Measurements from ENCODE around the gene FLNB.
A peak's percentile ranks its signal among the peaks of the same experiment; 100 is the strongest.

Gene FLNB

DNA sequence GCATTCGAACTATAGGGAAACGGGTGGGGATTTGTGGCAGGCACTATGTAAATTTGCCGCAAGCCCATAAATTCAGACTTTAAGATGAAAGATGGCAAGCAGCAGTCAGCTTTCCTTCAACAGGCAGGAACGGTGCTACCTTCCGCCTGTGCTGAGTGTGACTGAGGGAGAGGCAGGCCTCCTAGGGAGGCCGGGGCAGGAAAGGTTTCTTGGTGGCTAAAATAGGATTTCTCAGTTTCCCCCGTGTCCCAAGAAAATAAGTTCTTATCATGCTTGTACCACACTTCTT, 12.5 kb downstream of the FLNB start:
- H3K27me3 Mint-ChIP-seq (ENCODE audit: low read depth): no peaks in the 10 kb centered on the region
- H3K27ac Mint-ChIP-seq: peak overlapping the region; percentile 88 to 93 (median 89)
- H3K36me3 Mint-ChIP-seq (ENCODE audit: low read depth): no peaks in the 10 kb centered on the region
- H3K4me1 Mint-ChIP-seq: peaks cover 52% of the 10 kb centered on the region
- H3K4me3 Mint-ChIP-seq: no peak overlapping the region
- TF ChIP-seq, protein P1, sequence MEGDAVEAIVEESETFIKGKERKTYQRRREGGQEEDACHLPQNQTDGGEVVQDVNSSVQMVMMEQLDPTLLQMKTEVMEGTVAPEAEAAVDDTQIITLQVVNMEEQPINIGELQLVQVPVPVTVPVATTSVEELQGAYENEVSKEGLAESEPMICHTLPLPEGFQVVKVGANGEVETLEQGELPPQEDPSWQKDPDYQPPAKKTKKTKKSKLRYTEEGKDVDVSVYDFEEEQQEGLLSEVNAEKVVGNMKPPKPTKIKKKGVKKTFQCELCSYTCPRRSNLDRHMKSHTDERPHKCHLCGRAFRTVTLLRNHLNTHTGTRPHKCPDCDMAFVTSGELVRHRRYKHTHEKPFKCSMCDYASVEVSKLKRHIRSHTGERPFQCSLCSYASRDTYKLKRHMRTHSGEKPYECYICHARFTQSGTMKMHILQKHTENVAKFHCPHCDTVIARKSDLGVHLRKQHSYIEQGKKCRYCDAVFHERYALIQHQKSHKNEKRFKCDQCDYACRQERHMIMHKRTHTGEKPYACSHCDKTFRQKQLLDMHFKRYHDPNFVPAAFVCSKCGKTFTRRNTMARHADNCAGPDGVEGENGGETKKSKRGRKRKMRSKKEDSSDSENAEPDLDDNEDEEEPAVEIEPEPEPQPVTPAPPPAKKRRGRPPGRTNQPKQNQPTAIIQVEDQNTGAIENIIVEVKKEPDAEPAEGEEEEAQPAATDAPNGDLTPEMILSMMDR (IDR thresholded peaks at IDR 0.05; ENCODE audit: unreplicated experiment in 3 of 3): no peak
- no peaks in the 10 kb centered on the region for H3K9me3 Mint-ChIP-seq

DNA sequence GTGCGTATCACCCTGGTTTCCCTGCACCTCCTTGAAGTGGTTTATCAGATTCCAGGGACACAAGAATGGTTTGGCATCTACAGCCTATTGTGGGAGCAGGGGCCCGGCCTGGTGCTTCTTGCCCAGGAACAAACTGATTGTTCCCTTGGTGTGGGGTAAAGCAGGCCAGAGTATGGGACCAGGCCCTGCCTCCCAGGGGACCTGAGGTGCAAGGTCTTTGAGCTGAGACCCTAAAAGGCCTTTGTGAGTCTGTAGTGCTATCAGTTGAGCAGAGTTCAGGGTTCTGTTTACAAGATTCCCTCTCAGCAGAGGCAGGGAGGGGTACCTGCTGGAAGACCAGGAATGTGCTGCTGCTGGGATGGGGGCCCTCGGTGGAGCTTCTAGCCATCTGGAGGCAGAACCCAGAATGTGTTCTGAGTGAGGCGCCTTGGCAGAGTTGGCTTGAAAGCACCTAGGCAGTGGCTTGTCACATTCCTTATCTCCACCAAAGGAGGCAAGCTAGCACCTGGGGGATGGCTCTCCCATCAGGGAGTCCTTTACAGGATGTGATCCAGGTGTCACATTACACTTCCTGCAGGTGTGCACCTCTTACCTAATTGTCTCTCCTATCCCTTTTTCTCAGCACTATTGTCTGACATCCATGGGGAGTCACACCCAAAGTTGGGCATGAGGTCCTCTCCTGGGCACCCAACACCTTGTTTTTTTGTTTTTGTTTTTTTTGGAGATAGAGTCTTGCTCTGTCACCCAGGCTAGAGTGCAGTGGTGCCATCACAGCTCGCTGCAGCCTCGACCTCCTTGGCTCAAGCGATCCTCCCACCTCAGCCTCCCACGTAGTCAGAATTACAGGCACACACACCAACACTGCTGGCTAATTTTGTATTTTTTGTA, 13.1 kb downstream of the FLNB start:
- peak overlapping the region in 2 of 3 experiments; percentile 88 to 93 for H3K27ac Mint-ChIP-seq
- H3K27me3 Mint-ChIP-seq (ENCODE audit: low read depth): no peaks in the 10 kb centered on the region
- H3K4me1 Mint-ChIP-seq: peaks cover 56% of the 10 kb centered on the region
- H3K9me3 Mint-ChIP-seq: no peaks in the 10 kb centered on the region
- H3K36me3 Mint-ChIP-seq (ENCODE audit: low read depth): no peaks in the 10 kb centered on the region
- TF ChIP-seq, protein P1 (IDR thresholded peaks at IDR 0.05; ENCODE audit: unreplicated experiment in 3 of 3): no peak
- no peak overlapping the region for H3K4me3 Mint-ChIP-seq

DNA sequence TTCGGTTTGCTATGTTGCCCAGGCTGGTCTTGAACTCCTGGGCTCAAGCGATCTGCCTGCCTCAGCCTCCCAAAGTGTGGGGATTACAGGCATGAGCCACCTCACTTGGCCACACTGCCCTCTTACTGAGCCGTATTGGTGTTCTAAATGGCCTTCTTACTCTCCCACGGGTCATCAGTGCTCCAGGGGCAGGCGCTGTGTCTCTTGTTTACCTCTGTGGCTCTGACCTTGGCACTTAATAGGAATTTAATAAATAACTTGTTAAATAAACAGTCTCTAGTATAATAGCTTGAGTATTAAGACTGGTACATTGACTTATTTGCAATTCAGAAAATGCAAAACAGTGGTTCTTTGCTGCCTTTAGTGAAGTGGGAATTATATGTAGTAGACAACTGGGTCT, 13.7 kb downstream of the FLNB start:
- TF ChIP-seq, protein P1 (IDR thresholded peaks at IDR 0.05; ENCODE audit: unreplicated experiment in 3 of 3): no peak
- Mint-ChIP-seq H3K27ac (peak overlapping the region; percentile 79 to 82 (median 81)), H3K4me1 (peaks cover 55% of the 10 kb centered on the region), H3K36me3 (ENCODE audit: low read depth) (no peaks in the 10 kb centered on the region), H3K9me3 (no peaks in the 10 kb centered on the region), H3K27me3 (ENCODE audit: low read depth) (no peaks in the 10 kb centered on the region), H3K4me3 (no peak overlapping the region)

DNA sequence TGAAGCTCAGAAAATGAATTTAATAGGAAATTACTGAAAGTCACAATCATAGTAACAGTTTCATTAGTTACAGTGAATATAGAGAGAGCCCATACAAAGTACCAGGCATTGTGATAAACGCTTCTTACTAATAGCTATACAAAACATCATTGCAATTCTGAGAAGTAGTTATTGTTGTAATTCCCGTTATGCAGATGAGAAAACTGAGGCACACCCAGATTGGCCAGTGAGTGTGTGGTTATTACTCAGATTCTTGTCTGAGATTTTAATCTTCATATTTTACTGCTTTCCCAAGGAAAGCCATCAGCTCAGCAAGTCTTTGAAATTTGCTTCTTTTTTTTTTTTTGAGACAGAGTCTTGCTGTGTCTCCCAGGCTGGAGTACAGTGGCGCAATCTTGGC, 14.3 kb downstream of the FLNB start:
- no peaks in the 10 kb centered on the region for H3K36me3 Mint-ChIP-seq (ENCODE audit: low read depth)
- no peaks in the 10 kb centered on the region for H3K27me3 Mint-ChIP-seq (ENCODE audit: low read depth)
- H3K4me1 Mint-ChIP-seq: peaks cover 53% of the 10 kb centered on the region
- TF ChIP-seq, protein P1 (IDR thresholded peaks at IDR 0.05; ENCODE audit: unreplicated experiment in 3 of 3): no peak
- H3K4me3 Mint-ChIP-seq: no peak overlapping the region
- H3K9me3 Mint-ChIP-seq: no peaks in the 10 kb centered on the region
- peak overlapping the region; percentile 79 to 82 (median 81) for H3K27ac Mint-ChIP-seq

DNA sequence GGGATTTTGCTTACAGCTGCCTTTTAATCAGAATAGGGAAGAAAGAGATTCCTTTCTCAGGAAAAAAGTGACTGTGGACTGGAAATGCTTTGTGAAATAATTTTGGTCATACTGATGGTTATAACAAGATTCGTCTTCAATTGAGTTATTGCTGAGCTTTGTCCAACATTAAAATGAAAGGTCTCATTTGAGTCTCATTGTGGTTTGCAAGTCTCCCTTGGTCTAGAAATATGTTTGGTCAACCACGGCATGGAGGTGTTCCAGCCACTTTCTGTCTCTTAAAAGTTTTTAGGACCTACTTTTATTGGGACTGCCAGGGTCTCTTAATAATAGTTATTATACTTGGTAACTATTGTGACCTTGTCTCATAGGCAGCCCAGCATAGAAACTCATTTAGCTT, 15.3 kb downstream of the FLNB start:
- TF ChIP-seq, protein P1 (IDR thresholded peaks at IDR 0.05; ENCODE audit: unreplicated experiment in 3 of 3): no peak
- Mint-ChIP-seq H3K9me3 (no peaks in the 10 kb centered on the region), H3K4me3 (no peak overlapping the region), H3K27ac (peak overlapping the region; percentile 47 to 65 (median 61)), H3K4me1 (peaks cover 50% of the 10 kb centered on the region), H3K27me3 (ENCODE audit: low read depth) (no peaks in the 10 kb centered on the region), H3K36me3 (ENCODE audit: low read depth) (peaks cover 5% of the 10 kb centered on the region)

DNA sequence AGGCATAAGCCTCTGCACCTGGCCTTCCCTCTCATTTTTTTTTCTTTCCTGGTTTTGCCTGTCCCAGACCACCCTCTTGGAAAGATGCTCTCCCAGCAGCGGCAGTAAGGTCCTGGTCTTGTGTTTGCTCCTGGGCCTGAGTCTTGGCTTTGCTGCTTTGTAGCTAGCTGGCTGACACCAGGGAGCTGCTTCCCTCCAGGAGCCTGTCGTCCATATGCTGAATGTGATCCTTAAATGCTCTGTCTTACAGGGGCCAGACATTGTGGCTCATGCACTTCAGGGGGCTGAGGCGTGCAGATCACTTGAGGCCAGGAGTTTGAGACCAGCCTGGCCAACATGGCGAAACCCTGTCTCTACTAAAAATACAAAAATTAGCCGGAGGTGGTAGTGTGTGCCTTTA, 17.2 kb downstream of the FLNB start:
- Mint-ChIP-seq H3K4me1 (peaks cover 41% of the 10 kb centered on the region), H3K27ac (peak overlapping the region; percentile 69 to 80 (median 71)), H3K27me3 (ENCODE audit: low read depth) (no peaks in the 10 kb centered on the region), H3K9me3 (no peaks in the 10 kb centered on the region), H3K4me3 (no peak overlapping the region), H3K36me3 (ENCODE audit: low read depth) (peaks cover 5% of the 10 kb centered on the region)
- TF ChIP-seq, protein P1 (IDR thresholded peaks at IDR 0.05; ENCODE audit: unreplicated experiment in 3 of 3): no peak
